SK-N-SH (cell line): ENCODE measurements around the gene ZNF688. TPM values are rescaled to one million over a fixed set of nuclear protein-coding genes. Genes with fewer than 3 reads are reported as not detected.

ENCODE experiments used
- CTCF ChIA-PET: fragments of 300-600, 350-600 bp; formaldehyde crosslinking; extraction: SDS; loops from one replicate; lab custom pipeline; 2021; lab: Yijun Ruan, JAX
- POLR2A ChIA-PET: fragments of 350-600 bp; sonication (Branson Sonifier 250); formaldehyde crosslinking; extraction: SDS; loops from one replicate; lab custom pipeline; 2020; ENCODE audit warnings: antibody characterized with exemption, inconsistent platforms; lab: Yijun Ruan, JAX
- DNase-seq: peaks from one replicate; pipeline ENCODE4 v3.0.0; 2012
- H2AFZ ChIP-seq: fragments of 200-600 bp; sonication (generic); 2 replicates; pipeline ENCODE4 v1.8.1; 2016; ENCODE audit warnings: antibody characterized with exemption, mild to moderate bottlenecking, low read depth
- H3F3A ChIP-seq: fragments of 200-600 bp; sonication (generic); replicated peaks from 2 replicates; pipeline ENCODE3; 2016; ENCODE audit warnings: antibody characterized with exemption, mild to moderate bottlenecking; ENCODE audit not compliant: insufficient read depth
- H3K27ac ChIP-seq, 2 experiments: fragments of 200-500 bp in 1 of 2; fragments of 200-600 bp in 1 of 2; sonication (Bioruptor generic) in 1 of 2; sonication (generic), shearing (Covaris generic) in 1 of 2; 2 replicates each; pipeline versions ENCODE4 v1.5.1 to v1.6.1; 2014 to 2016; ENCODE audit warnings: low read depth in 2 of 2, inconsistent platforms in 1 of 2, low read length in 1 of 2, mild to moderate bottlenecking in 1 of 2, mixed read lengths in 1 of 2
- H3K27me3 ChIP-seq: fragments of 200-600 bp; sonication (generic), shearing (Covaris generic); 2 replicates; pipeline ENCODE4 v1.6.1; 2016; ENCODE audit warnings: mixed run types; ENCODE audit not compliant: insufficient read depth
- H3K36me3 ChIP-seq, 2 experiments: fragments of 200-500 bp in 1 of 2; fragments of 200-600 bp in 1 of 2; sonication (Bioruptor generic) in 1 of 2; sonication (generic) in 1 of 2; replicated peaks in 1 of 2; 2 replicates each; pipeline versions ENCODE3 to v1.5.1; 2014 to 2016; ENCODE audit warnings: low read length in 1 of 2, mild to moderate bottlenecking in 1 of 2; ENCODE audit not compliant: insufficient read depth in 2 of 2, control insufficient read depth in 1 of 2
- H3K4me1 ChIP-seq, 2 experiments: fragments of 200-500 bp in 1 of 2; fragments of 200-600 bp in 1 of 2; sonication (Bioruptor generic) in 1 of 2; sonication (generic), shearing (Covaris generic) in 1 of 2; 2 replicates each; pipeline versions ENCODE4 v1.5.1 to v1.6.1; 2014 to 2016; ENCODE audit warnings: low read depth in 1 of 2, low read length in 1 of 2, mixed run types in 1 of 2; ENCODE audit not compliant: insufficient read depth in 2 of 2, control insufficient read depth in 1 of 2
- H3K4me2 ChIP-seq: fragments of 200-600 bp; sonication (generic), shearing (Covaris generic); 2 replicates; pipeline ENCODE4 v1.6.1; 2017; ENCODE audit warnings: mixed run types
- H3K4me3 ChIP-seq, 2 experiments: fragments of 200-500 bp in 1 of 2; fragments of 200-600 bp in 1 of 2; sonication (Bioruptor generic) in 1 of 2; sonication (generic), shearing (Covaris generic) in 1 of 2; 2 replicates each; pipeline versions ENCODE4 v1.5.1 to v1.8.1; 2014 to 2016; ENCODE audit warnings: low read depth in 2 of 2, inconsistent platforms in 1 of 2, low read length in 1 of 2, mild to moderate bottlenecking in 1 of 2, mixed read lengths in 1 of 2, moderate library complexity in 1 of 2
- H3K79me2 ChIP-seq: fragments of 200-600 bp; sonication (generic); 2 replicates; pipeline ENCODE4 v1.8.1; 2017; ENCODE audit warnings: mild to moderate bottlenecking; ENCODE audit not compliant: insufficient read depth
- H3K9ac ChIP-seq: fragments of 200-600 bp; sonication (generic); 2 replicates; pipeline ENCODE4 v1.6.1; 2017; ENCODE audit warnings: mixed run types
- H3K9me2 ChIP-seq: fragments of 200-600 bp; sonication (generic); 2 replicates; pipeline ENCODE4 v1.6.1; 2017; ENCODE audit warnings: mixed run types
- H3K9me3 ChIP-seq: fragments of 200-600 bp; sonication (generic); 2 replicates; pipeline ENCODE4 v1.6.1; 2017; ENCODE audit warnings: mixed run types, mild to moderate bottlenecking, moderate library complexity
- H4K20me1 ChIP-seq: fragments of 200-600 bp; sonication (generic); 2 replicates; pipeline ENCODE4 v1.6.1; 2017; ENCODE audit warnings: mild to moderate bottlenecking, mixed run types; ENCODE audit not compliant: insufficient read depth
- ELF1 ChIP-seq: IDR thresholded peaks from 2 replicates; pipeline ENCODE4 v1.4.0; 2012
- EP300 ChIP-seq, 2 experiments: IDR thresholded peaks; 2 replicates each; pipeline versions ENCODE4 v1.4.0 to v1.6.1; 2012; ENCODE audit warnings: borderline replicate concordance in 1 of 2, low read depth in 1 of 2, low read length in 1 of 2
- FOXJ3 ChIP-seq: sonication (generic); formaldehyde crosslinking; IDR thresholded peaks from 2 replicates; pipeline ENCODE4 v1.5.1; 2020; ENCODE audit warnings: mild to moderate bottlenecking, missing genetic modification reagents
- FOXM1 ChIP-seq: IDR thresholded peaks from 2 replicates; pipeline ENCODE4 v1.4.0; 2012; ENCODE audit warnings: low read depth, mild to moderate bottlenecking
- GABPA ChIP-seq: IDR thresholded peaks from 2 replicates; pipeline ENCODE4 v1.4.0; 2012; ENCODE audit warnings: low read depth, mild to moderate bottlenecking
- GATA2 ChIP-seq: sonication (generic); formaldehyde crosslinking; IDR thresholded peaks from 2 replicates; pipeline ENCODE4 v1.5.0; 2020; ENCODE audit warnings: mild to moderate bottlenecking, missing genetic modification reagents
- IRF3 ChIP-seq: fragments of 150-350 bp; IDR thresholded peaks from 2 replicates; pipeline ENCODE4 v1.6.1; 2016; ENCODE audit warnings: mild to moderate bottlenecking, low read depth, low read length
- JUND ChIP-seq: IDR thresholded peaks from 2 replicates; pipeline ENCODE4 v1.4.0; 2012
- MXI1 ChIP-seq: IDR thresholded peaks from 2 replicates; pipeline ENCODE4 v1.6.1; 2012; ENCODE audit warnings: mild to moderate bottlenecking, low read depth, low read length, improper control_type of control experiment
- POLR2AphosphoS5 ChIP-seq: IDR thresholded peaks from 2 replicates; pipeline ENCODE4 v1.6.1; 2012; ENCODE audit warnings: low read depth, low read length
- RCOR1 ChIP-seq: fragments of 150-350 bp; IDR thresholded peaks from 2 replicates; pipeline ENCODE4 v1.6.1; 2017; ENCODE audit warnings: antibody characterized with exemption, low read length
- RFX5 ChIP-seq: IDR thresholded peaks from 2 replicates; pipeline ENCODE4 v1.6.1; 2012; ENCODE audit warnings: mild to moderate bottlenecking, improper control_type of control experiment, low read length
- RXRA ChIP-seq: IDR thresholded peaks from 2 replicates; pipeline ENCODE4 v1.4.0; 2012; ENCODE audit warnings: low read depth, mild to moderate bottlenecking, borderline replicate concordance
- SIN3A ChIP-seq: IDR thresholded peaks from 2 replicates; pipeline ENCODE4 v1.6.1; 2012; ENCODE audit warnings: low read depth, mild to moderate bottlenecking, low read length, moderate library complexity, borderline replicate concordance
- YY1 ChIP-seq: IDR thresholded peaks from 2 replicates; pipeline ENCODE4 v1.4.0; 2012; ENCODE audit warnings: low read depth, mild to moderate bottlenecking
- WGBS: methylation state at CpG from one replicate; pipeline ENCODE4 v1.1.6; 2017; ENCODE audit warnings: low lambda C conversion rate; 5-methylcytosine and 5-hydroxymethylcytosine counted together
- polyA plus RNA-seq, 3 experiments: library from polyadenylated mRNA; depleted of rRNA; stranded (reverse); fragments of >200 nt; gene quantifications; 2 replicates each; pipeline ENCODE4 v1.2.3, GENCODE V29; 2012
- TF ChIP-seq, protein P1 (sequence below): IDR thresholded peaks from 2 replicates; pipeline ENCODE4 v1.4.0; 2012; ENCODE audit warnings: low read depth, borderline replicate concordance
- TF ChIP-seq, protein P2 (sequence below): IDR thresholded peaks from 2 replicates; pipeline ENCODE4 v1.6.1; 2012; ENCODE audit warnings: mild to moderate bottlenecking, low read depth, low read length, moderate library complexity
- TF ChIP-seq, protein P3 (sequence below): IDR thresholded peaks from 2 replicates; pipeline ENCODE4 v1.4.0; 2012; ENCODE audit warnings: low read depth, borderline replicate concordance

The ZNF688 gene
- polyA plus RNA-seq, 1 of the 3 experiments (the other 2 are of a cell fraction), result 13.4 TPM

- no peaks in the 10 kb centered on the region for H3K27me3 ChIP-seq
- H3K4me2 ChIP-seq, result no peak overlapping the region
- peaks cover 38% of the 10 kb centered on the region for H3K79me2 ChIP-seq
- no peak overlapping the region for H3K9ac ChIP-seq
- H3K4me3 ChIP-seq, result no peak overlapping the region
- no peaks in the 10 kb centered on the region for H3K9me3 ChIP-seq
- ChIA-PET CTCF (interaction anchor here (2.4 kb wide), 1 partner anchor 9 kb away, joined by 8 read pairs; no protein-coding TSS in a partner anchor), POLR2A (no interaction called here)
- peaks cover 0 to 4% of the 10 kb centered on the region in 2 experiments; a peak in 1 of 4 replicates for H3K4me1 ChIP-seq
- no peak overlapping the region for H3K27ac ChIP-seq
- no peak overlapping the region for H2AFZ ChIP-seq
- H4K20me1 ChIP-seq, result no peaks in the 10 kb centered on the region
- DNase-seq, result no peak
- no peaks in the 10 kb centered on the region for H3K9me2 ChIP-seq
- no peaks in the 10 kb centered on the region for H3F3A ChIP-seq
- H3K36me3 ChIP-seq, result peaks cover 0 to under 1% of the 10 kb centered on the region in 2 experiments
- WGBS, result 89% methylated on average over 2 of the region's 2 CpGs
- TF ChIP-seq JUND (no peak), EP300 (IDR thresholded peaks at IDR 0.05; ENCODE audit: borderline replicate concordance in 1 of 2, low read depth in 1 of 2, low read length in 1 of 2) (no peak), RXRA (no peak), GATA2 (no peak), YY1 (no peak), IRF3 (no peak)
- TF ChIP-seq, protein P1, sequence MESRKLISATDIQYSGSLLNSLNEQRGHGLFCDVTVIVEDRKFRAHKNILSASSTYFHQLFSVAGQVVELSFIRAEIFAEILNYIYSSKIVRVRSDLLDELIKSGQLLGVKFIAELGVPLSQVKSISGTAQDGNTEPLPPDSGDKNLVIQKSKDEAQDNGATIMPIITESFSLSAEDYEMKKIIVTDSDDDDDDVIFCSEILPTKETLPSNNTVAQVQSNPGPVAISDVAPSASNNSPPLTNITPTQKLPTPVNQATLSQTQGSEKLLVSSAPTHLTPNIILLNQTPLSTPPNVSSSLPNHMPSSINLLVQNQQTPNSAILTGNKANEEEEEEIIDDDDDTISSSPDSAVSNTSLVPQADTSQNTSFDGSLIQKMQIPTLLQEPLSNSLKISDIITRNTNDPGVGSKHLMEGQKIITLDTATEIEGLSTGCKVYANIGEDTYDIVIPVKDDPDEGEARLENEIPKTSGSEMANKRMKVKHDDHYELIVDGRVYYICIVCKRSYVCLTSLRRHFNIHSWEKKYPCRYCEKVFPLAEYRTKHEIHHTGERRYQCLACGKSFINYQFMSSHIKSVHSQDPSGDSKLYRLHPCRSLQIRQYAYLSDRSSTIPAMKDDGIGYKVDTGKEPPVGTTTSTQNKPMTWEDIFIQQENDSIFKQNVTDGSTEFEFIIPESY, result no peak
Measured at GRCh38 chr16:30588651-30589050, 17.1 kb upstream of the ZNF688 start.

DNA sequence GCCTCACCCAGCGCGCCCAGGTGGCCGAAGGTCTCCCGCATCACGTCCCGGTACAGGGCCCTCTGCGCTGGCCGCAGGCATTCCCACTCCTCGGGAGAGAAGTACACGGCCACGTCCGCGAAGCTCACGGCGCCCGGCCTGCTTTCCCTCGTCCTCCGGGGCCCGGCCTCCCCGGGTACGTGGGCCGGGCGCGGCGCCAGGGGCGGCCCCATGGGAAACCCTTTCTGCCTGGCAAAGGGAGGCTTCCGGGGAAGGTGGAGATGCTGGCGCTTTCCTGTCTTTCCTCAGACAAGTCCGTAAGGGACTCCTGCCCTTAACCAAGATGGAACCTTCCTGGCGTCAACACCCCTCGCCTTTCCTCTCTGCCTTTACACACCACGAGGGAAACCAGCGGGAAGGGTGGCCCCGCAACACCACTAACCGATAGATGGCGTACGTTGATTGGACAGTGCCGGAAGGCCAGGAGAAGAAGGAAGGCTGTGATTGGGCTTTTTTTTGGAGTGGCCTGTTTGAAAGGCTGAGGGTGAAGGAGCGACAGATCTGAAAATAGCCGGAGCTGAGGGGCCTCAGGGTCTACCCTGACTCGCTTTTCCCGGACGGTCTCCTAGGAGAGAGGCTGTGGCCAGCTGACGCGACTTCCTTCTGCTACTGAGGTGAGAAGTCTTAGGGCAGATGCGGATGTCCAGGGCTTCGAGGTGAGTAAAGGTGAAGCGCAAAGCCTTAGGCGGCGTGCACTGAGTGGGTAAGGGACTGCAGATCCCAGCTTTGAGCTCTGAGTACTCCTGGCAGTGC is 14.1 kb upstream of the ZNF688 start, which contains the start of gene ZNF785:
ZNF785 (minus strand) TSS at position 298 of the 792 bp plus-strand sequence; CDS start at position 212, 86 bp downstream.
- DNase-seq, result peak; percentile 97
- Histone ChIP-seq H3K9me2 (no peaks in the 10 kb centered on the region), H3K4me3 (peak within 1 kb of the TSS; percentile 67 to 86), H3F3A (no peaks in the 10 kb centered on the region), H3K27ac (peak within 1 kb of the TSS; percentile 87), H3K79me2 (peaks cover 60% of the 10 kb centered on the region), H4K20me1 (no peaks in the 10 kb centered on the region), H3K9me3 (no peaks in the 10 kb centered on the region), H2AFZ (peak within 1 kb of the TSS; percentile 94), H3K4me1 (peaks cover 0 to 4% of the 10 kb centered on the region in 2 experiments; a peak in 1 of 4 replicates), H3K36me3 (peaks cover 7 to 16% of the 10 kb centered on the region in 2 experiments), H3K27me3 (no peaks in the 10 kb centered on the region), H3K9ac (peak within 1 kb of the TSS; percentile 89), H3K4me2 (peak within 1 kb of the TSS; percentile 93)
- WGBS, result 32% methylated on average over 33 of the region's 50 CpGs
- CTCF ChIA-PET, result interaction anchor here (0.9 to 4.0 kb wide), 8 partner anchors 13 to 136 kb away, joined by 3 to 18 read pairs (median 5); partner anchors contain the start of genes ZNF688 and ZNF689
- POLR2A ChIA-PET, result interaction anchor here (0.5 to 3.0 kb wide), 6 partner anchors 9 to 156 kb away, joined by 3 to 23 read pairs (median 4); partner anchors contain the start of genes DCTPP1, ZNF688 and ZNF689
- TF ChIP-seq SIN3A (peak; percentile 96), GABPA (peak; percentile 74), EP300 (IDR thresholded peaks at IDR 0.05; ENCODE audit: borderline replicate concordance in 1 of 2, low read depth in 1 of 2, low read length in 1 of 2) (peak in 1 of 2 experiments; percentile 16; a peak in 1 of 4 replicates), FOXJ3 (peak; percentile 72; the same call in 1 of the 2 replicates), FOXM1 (no peak), MXI1 (peak; percentile 98), POLR2AphosphoS5 (peak; percentile 49; the same call in 1 of the 2 replicates), RFX5 (peak; percentile 65; the same call in 1 of the 2 replicates), RCOR1 (no peak), ELF1 (peak; percentile 60)
- TF ChIP-seq, protein P2, sequence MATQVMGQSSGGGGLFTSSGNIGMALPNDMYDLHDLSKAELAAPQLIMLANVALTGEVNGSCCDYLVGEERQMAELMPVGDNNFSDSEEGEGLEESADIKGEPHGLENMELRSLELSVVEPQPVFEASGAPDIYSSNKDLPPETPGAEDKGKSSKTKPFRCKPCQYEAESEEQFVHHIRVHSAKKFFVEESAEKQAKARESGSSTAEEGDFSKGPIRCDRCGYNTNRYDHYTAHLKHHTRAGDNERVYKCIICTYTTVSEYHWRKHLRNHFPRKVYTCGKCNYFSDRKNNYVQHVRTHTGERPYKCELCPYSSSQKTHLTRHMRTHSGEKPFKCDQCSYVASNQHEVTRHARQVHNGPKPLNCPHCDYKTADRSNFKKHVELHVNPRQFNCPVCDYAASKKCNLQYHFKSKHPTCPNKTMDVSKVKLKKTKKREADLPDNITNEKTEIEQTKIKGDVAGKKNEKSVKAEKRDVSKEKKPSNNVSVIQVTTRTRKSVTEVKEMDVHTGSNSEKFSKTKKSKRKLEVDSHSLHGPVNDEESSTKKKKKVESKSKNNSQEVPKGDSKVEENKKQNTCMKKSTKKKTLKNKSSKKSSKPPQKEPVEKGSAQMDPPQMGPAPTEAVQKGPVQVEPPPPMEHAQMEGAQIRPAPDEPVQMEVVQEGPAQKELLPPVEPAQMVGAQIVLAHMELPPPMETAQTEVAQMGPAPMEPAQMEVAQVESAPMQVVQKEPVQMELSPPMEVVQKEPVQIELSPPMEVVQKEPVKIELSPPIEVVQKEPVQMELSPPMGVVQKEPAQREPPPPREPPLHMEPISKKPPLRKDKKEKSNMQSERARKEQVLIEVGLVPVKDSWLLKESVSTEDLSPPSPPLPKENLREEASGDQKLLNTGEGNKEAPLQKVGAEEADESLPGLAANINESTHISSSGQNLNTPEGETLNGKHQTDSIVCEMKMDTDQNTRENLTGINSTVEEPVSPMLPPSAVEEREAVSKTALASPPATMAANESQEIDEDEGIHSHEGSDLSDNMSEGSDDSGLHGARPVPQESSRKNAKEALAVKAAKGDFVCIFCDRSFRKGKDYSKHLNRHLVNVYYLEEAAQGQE, result no peak
- TF ChIP-seq, protein P3, sequence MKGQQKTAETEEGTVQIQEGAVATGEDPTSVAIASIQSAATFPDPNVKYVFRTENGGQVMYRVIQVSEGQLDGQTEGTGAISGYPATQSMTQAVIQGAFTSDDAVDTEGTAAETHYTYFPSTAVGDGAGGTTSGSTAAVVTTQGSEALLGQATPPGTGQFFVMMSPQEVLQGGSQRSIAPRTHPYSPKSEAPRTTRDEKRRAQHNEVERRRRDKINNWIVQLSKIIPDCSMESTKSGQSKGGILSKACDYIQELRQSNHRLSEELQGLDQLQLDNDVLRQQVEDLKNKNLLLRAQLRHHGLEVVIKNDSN, result peak; percentile 43; the same call in 1 of the 2 replicates
